HL-60 (cell line): Measurements from ENCODE around the gene CASQ2.

Experiments
- POLR2AphosphoS5 ChIP-seq: IDR thresholded peaks from 2 replicates; pipeline ENCODE4 v1.6.1; 2012; ENCODE audit warnings: low read depth
- REST ChIP-seq: IDR thresholded peaks from 2 replicates; pipeline ENCODE4 v1.6.1; 2012; ENCODE audit warnings: low read depth; ENCODE audit not compliant: insufficient replicate concordance
- TF ChIP-seq, protein P1 (sequence below): IDR thresholded peaks from one replicate; pipeline ENCODE4 v1.5.1; 2011; ENCODE audit warnings: low read length, control low read depth, inconsistent platforms; ENCODE audit not compliant: insufficient read depth

GRCh38 chr1:115713906-115714305, 54.6 kb downstream of the CASQ2 start:
- TF ChIP-seq, protein P1, sequence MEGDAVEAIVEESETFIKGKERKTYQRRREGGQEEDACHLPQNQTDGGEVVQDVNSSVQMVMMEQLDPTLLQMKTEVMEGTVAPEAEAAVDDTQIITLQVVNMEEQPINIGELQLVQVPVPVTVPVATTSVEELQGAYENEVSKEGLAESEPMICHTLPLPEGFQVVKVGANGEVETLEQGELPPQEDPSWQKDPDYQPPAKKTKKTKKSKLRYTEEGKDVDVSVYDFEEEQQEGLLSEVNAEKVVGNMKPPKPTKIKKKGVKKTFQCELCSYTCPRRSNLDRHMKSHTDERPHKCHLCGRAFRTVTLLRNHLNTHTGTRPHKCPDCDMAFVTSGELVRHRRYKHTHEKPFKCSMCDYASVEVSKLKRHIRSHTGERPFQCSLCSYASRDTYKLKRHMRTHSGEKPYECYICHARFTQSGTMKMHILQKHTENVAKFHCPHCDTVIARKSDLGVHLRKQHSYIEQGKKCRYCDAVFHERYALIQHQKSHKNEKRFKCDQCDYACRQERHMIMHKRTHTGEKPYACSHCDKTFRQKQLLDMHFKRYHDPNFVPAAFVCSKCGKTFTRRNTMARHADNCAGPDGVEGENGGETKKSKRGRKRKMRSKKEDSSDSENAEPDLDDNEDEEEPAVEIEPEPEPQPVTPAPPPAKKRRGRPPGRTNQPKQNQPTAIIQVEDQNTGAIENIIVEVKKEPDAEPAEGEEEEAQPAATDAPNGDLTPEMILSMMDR = no peak
- no peak for TF ChIP-seq POLR2AphosphoS5
- TF ChIP-seq REST = no peak
